ENCODE data around the gene TSC1. TPM values are rescaled to one million over a fixed set of nuclear protein-coding genes. Genes with fewer than 3 reads are reported as not detected.

Gene TSC1
- total and polyA plus RNA-seq, 2 experiments from 2014 or later, result 23.7 to 48.0 TPM

DNA sequence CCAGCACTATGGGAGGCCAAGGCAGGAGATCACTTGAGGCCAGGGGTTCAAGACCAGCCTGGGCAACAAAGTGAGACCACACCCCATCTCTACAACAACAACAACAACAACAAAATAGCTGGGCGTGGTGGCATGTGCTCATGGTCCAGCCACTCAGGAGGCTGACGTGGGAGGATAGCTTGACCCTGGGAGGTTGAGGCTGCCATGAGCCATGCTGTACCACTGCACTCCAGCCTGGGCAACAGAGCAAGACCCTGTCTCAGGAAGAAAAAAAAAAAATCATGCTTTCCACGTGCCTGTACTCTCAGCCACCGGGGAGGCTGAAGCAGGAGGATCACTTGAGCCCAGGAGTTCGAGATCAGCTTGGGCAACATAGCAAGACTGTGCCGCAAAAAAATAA is 29.5 kb downstream of the TSC1 start:
- no peak overlapping the region for H3K4me3 Mint-ChIP-seq

More for the DNA sequence above, 29.5 kb downstream of the TSC1 start:
- TF ChIP-seq, protein P1, sequence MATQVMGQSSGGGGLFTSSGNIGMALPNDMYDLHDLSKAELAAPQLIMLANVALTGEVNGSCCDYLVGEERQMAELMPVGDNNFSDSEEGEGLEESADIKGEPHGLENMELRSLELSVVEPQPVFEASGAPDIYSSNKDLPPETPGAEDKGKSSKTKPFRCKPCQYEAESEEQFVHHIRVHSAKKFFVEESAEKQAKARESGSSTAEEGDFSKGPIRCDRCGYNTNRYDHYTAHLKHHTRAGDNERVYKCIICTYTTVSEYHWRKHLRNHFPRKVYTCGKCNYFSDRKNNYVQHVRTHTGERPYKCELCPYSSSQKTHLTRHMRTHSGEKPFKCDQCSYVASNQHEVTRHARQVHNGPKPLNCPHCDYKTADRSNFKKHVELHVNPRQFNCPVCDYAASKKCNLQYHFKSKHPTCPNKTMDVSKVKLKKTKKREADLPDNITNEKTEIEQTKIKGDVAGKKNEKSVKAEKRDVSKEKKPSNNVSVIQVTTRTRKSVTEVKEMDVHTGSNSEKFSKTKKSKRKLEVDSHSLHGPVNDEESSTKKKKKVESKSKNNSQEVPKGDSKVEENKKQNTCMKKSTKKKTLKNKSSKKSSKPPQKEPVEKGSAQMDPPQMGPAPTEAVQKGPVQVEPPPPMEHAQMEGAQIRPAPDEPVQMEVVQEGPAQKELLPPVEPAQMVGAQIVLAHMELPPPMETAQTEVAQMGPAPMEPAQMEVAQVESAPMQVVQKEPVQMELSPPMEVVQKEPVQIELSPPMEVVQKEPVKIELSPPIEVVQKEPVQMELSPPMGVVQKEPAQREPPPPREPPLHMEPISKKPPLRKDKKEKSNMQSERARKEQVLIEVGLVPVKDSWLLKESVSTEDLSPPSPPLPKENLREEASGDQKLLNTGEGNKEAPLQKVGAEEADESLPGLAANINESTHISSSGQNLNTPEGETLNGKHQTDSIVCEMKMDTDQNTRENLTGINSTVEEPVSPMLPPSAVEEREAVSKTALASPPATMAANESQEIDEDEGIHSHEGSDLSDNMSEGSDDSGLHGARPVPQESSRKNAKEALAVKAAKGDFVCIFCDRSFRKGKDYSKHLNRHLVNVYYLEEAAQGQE (IDR thresholded peaks at IDR 0.05; ENCODE audit: unreplicated experiment), result no peak
- TF ChIP-seq STAT1 (IDR thresholded peaks at IDR 0.05; ENCODE audit: unreplicated experiment) (no peak), JUNB (IDR thresholded peaks at IDR 0.05; ENCODE audit: unreplicated experiment) (no peak), CREB1 (CRISPR knock-in tag; IDR thresholded peaks at IDR 0.05; ENCODE audit: low read depth) (no peak), EZH2phosphoT487 (IDR thresholded peaks at IDR 0.05; ENCODE audit: unreplicated experiment) (no peak), EZH2 (IDR thresholded peaks at IDR 0.05; ENCODE audit: low read depth, unreplicated experiment) (no peak), ZNF331 (CRISPR knock-in tag; IDR thresholded peaks at IDR 0.05; ENCODE audit: low read depth) (no peak), ZNF114 (CRISPR knock-in tag; IDR thresholded peaks at IDR 0.05) (no peak)
- TF ChIP-seq, protein P2, sequence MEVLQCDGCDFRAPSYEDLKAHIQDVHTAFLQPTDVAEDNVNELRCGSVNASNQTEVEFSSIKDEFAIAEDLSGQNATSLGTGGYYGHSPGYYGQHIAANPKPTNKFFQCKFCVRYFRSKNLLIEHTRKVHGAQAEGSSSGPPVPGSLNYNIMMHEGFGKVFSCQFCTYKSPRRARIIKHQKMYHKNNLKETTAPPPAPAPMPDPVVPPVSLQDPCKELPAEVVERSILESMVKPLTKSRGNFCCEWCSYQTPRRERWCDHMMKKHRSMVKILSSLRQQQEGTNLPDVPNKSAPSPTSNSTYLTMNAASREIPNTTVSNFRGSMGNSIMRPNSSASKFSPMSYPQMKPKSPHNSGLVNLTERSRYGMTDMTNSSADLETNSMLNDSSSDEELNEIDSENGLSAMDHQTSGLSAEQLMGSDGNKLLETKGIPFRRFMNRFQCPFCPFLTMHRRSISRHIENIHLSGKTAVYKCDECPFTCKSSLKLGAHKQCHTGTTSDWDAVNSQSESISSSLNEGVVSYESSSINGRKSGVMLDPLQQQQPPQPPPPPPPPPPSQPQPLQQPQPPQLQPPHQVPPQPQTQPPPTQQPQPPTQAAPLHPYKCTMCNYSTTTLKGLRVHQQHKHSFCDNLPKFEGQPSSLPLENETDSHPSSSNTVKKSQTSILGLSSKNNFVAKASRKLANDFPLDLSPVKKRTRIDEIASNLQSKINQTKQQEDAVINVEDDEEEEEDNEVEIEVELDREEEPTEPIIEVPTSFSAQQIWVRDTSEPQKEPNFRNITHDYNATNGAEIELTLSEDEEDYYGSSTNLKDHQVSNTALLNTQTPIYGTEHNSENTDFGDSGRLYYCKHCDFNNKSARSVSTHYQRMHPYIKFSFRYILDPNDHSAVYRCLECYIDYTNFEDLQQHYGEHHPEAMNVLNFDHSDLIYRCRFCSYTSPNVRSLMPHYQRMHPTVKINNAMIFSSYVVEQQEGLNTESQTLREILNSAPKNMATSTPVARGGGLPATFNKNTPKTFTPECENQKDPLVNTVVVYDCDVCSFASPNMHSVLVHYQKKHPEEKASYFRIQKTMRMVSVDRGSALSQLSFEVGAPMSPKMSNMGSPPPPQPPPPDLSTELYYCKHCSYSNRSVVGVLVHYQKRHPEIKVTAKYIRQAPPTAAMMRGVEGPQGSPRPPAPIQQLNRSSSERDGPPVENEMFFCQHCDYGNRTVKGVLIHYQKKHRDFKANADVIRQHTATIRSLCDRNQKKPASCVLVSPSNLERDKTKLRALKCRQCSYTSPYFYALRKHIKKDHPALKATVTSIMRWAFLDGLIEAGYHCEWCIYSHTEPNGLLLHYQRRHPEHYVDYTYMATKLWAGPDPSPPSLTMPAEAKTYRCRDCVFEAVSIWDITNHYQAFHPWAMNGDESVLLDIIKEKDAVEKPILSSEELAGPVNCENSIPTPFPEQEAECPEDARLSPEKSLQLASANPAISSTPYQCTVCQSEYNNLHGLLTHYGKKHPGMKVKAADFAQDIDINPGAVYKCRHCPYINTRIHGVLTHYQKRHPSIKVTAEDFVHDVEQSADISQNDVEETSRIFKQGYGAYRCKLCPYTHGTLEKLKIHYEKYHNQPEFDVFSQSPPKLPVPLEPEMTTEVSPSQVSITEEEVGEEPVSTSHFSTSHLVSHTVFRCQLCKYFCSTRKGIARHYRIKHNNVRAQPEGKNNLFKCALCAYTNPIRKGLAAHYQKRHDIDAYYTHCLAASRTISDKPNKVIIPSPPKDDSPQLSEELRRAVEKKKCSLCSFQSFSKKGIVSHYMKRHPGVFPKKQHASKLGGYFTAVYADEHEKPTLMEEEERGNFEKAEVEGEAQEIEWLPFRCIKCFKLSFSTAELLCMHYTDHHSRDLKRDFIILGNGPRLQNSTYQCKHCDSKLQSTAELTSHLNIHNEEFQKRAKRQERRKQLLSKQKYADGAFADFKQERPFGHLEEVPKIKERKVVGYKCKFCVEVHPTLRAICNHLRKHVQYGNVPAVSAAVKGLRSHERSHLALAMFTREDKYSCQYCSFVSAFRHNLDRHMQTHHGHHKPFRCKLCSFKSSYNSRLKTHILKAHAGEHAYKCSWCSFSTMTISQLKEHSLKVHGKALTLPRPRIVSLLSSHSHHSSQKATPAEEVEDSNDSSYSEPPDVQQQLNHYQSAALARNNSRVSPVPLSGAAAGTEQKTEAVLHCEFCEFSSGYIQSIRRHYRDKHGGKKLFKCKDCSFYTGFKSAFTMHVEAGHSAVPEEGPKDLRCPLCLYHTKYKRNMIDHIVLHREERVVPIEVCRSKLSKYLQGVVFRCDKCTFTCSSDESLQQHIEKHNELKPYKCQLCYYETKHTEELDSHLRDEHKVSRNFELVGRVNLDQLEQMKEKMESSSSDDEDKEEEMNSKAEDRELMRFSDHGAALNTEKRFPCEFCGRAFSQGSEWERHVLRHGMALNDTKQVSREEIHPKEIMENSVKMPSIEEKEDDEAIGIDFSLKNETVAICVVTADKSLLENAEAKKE (CRISPR knock-in tag; IDR thresholded peaks at IDR 0.05), result no peak
- TF ChIP-seq, protein P3, sequence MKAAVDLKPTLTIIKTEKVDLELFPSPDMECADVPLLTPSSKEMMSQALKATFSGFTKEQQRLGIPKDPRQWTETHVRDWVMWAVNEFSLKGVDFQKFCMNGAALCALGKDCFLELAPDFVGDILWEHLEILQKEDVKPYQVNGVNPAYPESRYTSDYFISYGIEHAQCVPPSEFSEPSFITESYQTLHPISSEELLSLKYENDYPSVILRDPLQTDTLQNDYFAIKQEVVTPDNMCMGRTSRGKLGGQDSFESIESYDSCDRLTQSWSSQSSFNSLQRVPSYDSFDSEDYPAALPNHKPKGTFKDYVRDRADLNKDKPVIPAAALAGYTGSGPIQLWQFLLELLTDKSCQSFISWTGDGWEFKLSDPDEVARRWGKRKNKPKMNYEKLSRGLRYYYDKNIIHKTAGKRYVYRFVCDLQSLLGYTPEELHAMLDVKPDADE (IDR thresholded peaks at IDR 0.05), result no peak
- TF ChIP-seq, protein P4, sequence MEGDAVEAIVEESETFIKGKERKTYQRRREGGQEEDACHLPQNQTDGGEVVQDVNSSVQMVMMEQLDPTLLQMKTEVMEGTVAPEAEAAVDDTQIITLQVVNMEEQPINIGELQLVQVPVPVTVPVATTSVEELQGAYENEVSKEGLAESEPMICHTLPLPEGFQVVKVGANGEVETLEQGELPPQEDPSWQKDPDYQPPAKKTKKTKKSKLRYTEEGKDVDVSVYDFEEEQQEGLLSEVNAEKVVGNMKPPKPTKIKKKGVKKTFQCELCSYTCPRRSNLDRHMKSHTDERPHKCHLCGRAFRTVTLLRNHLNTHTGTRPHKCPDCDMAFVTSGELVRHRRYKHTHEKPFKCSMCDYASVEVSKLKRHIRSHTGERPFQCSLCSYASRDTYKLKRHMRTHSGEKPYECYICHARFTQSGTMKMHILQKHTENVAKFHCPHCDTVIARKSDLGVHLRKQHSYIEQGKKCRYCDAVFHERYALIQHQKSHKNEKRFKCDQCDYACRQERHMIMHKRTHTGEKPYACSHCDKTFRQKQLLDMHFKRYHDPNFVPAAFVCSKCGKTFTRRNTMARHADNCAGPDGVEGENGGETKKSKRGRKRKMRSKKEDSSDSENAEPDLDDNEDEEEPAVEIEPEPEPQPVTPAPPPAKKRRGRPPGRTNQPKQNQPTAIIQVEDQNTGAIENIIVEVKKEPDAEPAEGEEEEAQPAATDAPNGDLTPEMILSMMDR (conservative IDR thresholded peaks at IDR 0.05; ENCODE audit: low read depth in 2 of 2), result no peak
- Mint-ChIP-seq H3K9me3 (no peaks in the 10 kb centered on the region), H3K4me1 (no peaks in the 10 kb centered on the region), H3K27me3 (ENCODE audit: insufficient read depth, low read depth, poor library complexity) (peaks cover 1% of the 10 kb centered on the region), H3K27ac (no peak overlapping the region), H3K36me3 (ENCODE audit: low read depth) (peaks cover 31% of the 10 kb centered on the region)
- no peaks in the 10 kb centered on the region for H3K4me1 ChIP-seq (ENCODE audit: insufficient read depth)
- no peak overlapping the region for H3K27ac ChIP-seq (ENCODE audit: low read depth)
- H4K20me1 ChIP-seq (replicated peaks; ENCODE audit: insufficient read depth), result peaks cover 11% of the 10 kb centered on the region; the same call in 1 of the 2 replicates
- no peak overlapping the region for H3K4me2 ChIP-seq
- no peak overlapping the region for H3K4me3 ChIP-seq
- no peaks in the 10 kb centered on the region for H3F3A ChIP-seq (replicated peaks; ENCODE audit: low read depth)
- DNase-seq (ENCODE audit: low spot score) (no peak), ATAC-seq (no peak)
- H2AFZ ChIP-seq, result no peak overlapping the region
- H3K27me3 ChIP-seq (ENCODE audit: insufficient read depth), result no peaks in the 10 kb centered on the region
- H3K36me3 ChIP-seq (ENCODE audit: insufficient read depth), result peaks cover 21% of the 10 kb centered on the region
- H3K9me2 ChIP-seq (ENCODE audit: insufficient read depth), result no peaks in the 10 kb centered on the region
- no peaks in the 10 kb centered on the region for H3K79me2 ChIP-seq (replicated peaks; ENCODE audit: insufficient read depth)

Data from GM23338 (cell line).